GM23338 (cell line): ENCODE measurements around the gene TBC1D10B. TPM values are rescaled to one million over a fixed set of nuclear protein-coding genes. Genes with fewer than 3 reads are reported as not detected.

Source experiments
- ATAC-seq: fragments of 200-7000 bp; cut with Tn5 transposase; 3 replicates; pipeline ENCODE4 v1.9.1; 2020
- DNase-seq: peaks from one replicate; pipeline ENCODE4 v3.0.0-alpha.2; 2015; ENCODE audit warnings: low spot score
- H2AFZ ChIP-seq: fragments of 200-600 bp; sonication (generic); 2 replicates; pipeline ENCODE4 v1.8.0; 2016; ENCODE audit warnings: antibody characterized with exemption, mild to moderate bottlenecking, moderate library complexity
- H3F3A ChIP-seq: fragments of 200-600 bp; sonication (generic); replicated peaks from 2 replicates; pipeline ENCODE4 v1.8.0; 2017; ENCODE audit warnings: antibody characterized with exemption, mixed run types, low read depth
- H3K27ac ChIP-seq: fragments of 200-600 bp; sonication (generic); 2 replicates; pipeline ENCODE4 v1.6.1; 2016; ENCODE audit warnings: low read depth
- H3K27me3 ChIP-seq: fragments of 200-600 bp; sonication (generic); 2 replicates; pipeline ENCODE4 v1.8.0; 2016; ENCODE audit warnings: mild to moderate bottlenecking, mixed run types, moderate library complexity; ENCODE audit not compliant: insufficient read depth
- H3K36me3 ChIP-seq: fragments of 200-600 bp; sonication (generic); 2 replicates; pipeline ENCODE4 v1.8.0; 2016; ENCODE audit warnings: mild to moderate bottlenecking; ENCODE audit not compliant: insufficient read depth
- H3K4me1 ChIP-seq: fragments of 200-600 bp; sonication (generic); 2 replicates; pipeline ENCODE4 v1.8.0; 2016; ENCODE audit warnings: mild to moderate bottlenecking, moderate library complexity; ENCODE audit not compliant: insufficient read depth
- H3K4me2 ChIP-seq: fragments of 200-600 bp; sonication (generic); 2 replicates; pipeline ENCODE4 v1.7.1; 2017; ENCODE audit warnings: mixed run types
- H3K4me3 ChIP-seq: fragments of 200-600 bp; sonication (generic); 2 replicates; pipeline ENCODE4 v1.6.1; 2016; ENCODE audit warnings: mixed run types
- H3K79me2 ChIP-seq: fragments of 200-600 bp; sonication (generic); replicated peaks from 2 replicates; pipeline ENCODE4 v1.8.0; 2017; ENCODE audit warnings: mild to moderate bottlenecking; ENCODE audit not compliant: insufficient read depth
- H3K9me2 ChIP-seq: fragments of 200-600 bp; sonication (generic); 2 replicates; pipeline ENCODE4 v1.8.0; 2017; ENCODE audit not compliant: insufficient read depth
- H4K20me1 ChIP-seq: fragments of 200-600 bp; sonication (generic); replicated peaks from 2 replicates; pipeline ENCODE4 v1.8.0; 2017; ENCODE audit warnings: mild to moderate bottlenecking; ENCODE audit not compliant: insufficient read depth
- H3K27ac Mint-ChIP-seq: 2 replicates; pipeline ENCODE4 v1.8.0; 2020; ENCODE audit warnings: inconsistent platforms, mild to moderate bottlenecking, moderate library complexity, mixed read lengths
- H3K27me3 Mint-ChIP-seq: 3 replicates; pipeline ENCODE4 v1.8.0; 2022; ENCODE audit warnings: low read depth, mild to moderate bottlenecking, moderate library complexity, mixed read lengths, inconsistent platforms; ENCODE audit not compliant: insufficient read depth, poor library complexity
- H3K36me3 Mint-ChIP-seq: 3 replicates; pipeline ENCODE4 v1.8.0; 2021; ENCODE audit warnings: low read depth, mild to moderate bottlenecking, inconsistent platforms, moderate library complexity, mixed read lengths
- H3K4me1 Mint-ChIP-seq: 3 replicates; pipeline ENCODE4 v1.8.0; 2020; ENCODE audit warnings: mild to moderate bottlenecking, inconsistent platforms, mixed read lengths
- H3K4me3 Mint-ChIP-seq: 3 replicates; pipeline ENCODE4 v1.8.0; 2021; ENCODE audit warnings: moderate library complexity, mild to moderate bottlenecking, inconsistent platforms, mixed read lengths
- H3K9me3 Mint-ChIP-seq: 3 replicates; pipeline ENCODE4 v1.8.0; 2020; ENCODE audit warnings: moderate library complexity, mild to moderate bottlenecking, inconsistent platforms, mixed read lengths
- CREB1 ChIP-seq: fragments of 250-450 bp; sonication (Bioruptor Pico); IDR thresholded peaks from 2 replicates; pipeline ENCODE4 v1.5.0; 2020; ENCODE audit warnings: low read depth, mild to moderate bottlenecking, moderate library complexity
- EZH2phosphoT487 ChIP-seq: fragments of 200-600 bp; sonication (generic); IDR thresholded peaks from one replicate; pipeline ENCODE4 v1.8.1; 2018; ENCODE audit warnings: antibody characterized with exemption; ENCODE audit not compliant: unreplicated experiment
- JUNB ChIP-seq: IDR thresholded peaks from one replicate; pipeline ENCODE4 v1.6.1; 2016; ENCODE audit warnings: antibody characterized with exemption; ENCODE audit not compliant: unreplicated experiment
- NANOG ChIP-seq: IDR thresholded peaks from 2 replicates; pipeline ENCODE4 v1.6.1; 2016; ENCODE audit warnings: antibody characterized with exemption, borderline replicate concordance
- POLR2AphosphoS5 ChIP-seq: IDR thresholded peaks from 2 replicates; pipeline ENCODE4 v1.6.1; 2016; ENCODE audit warnings: antibody characterized with exemption, low read depth
- STAT1 ChIP-seq: IDR thresholded peaks from one replicate; pipeline ENCODE4 v1.6.1; 2016; ENCODE audit warnings: antibody characterized with exemption; ENCODE audit not compliant: unreplicated experiment
- ZNF114 ChIP-seq: fragments of 250-450 bp; sonication (Bioruptor Pico); IDR thresholded peaks from 2 replicates; pipeline ENCODE4 v1.5.0; 2020; ENCODE audit warnings: mild to moderate bottlenecking, moderate library complexity
- ZNF331 ChIP-seq: fragments of 250-450 bp; sonication (Bioruptor Pico); IDR thresholded peaks from 2 replicates; pipeline ENCODE4 v1.5.0; 2020; ENCODE audit warnings: low read depth, mild to moderate bottlenecking, moderate library complexity
- polyA plus RNA-seq: library from polyadenylated mRNA; unstranded; fragments of >200 nt; fragmentation: Nextera tagmentation; extraction: Ambion mirVana; gene quantifications from 2 replicates; pipeline ENCODE4 v1.2.1, GENCODE V29; 2016
- total RNA-seq: library from RNA; depleted of rRNA; stranded (reverse); fragments of >200 nt; shearing (Covaris generic); gene quantifications from 2 replicates; pipeline ENCODE4 v1.2.3, GENCODE V29; 2014
- TF ChIP-seq, protein P1 (sequence below): IDR thresholded peaks from 2 replicates; pipeline ENCODE4 v1.6.1; 2016; ENCODE audit warnings: antibody characterized with exemption
- TF ChIP-seq, protein P2 (sequence below): IDR thresholded peaks from one replicate; pipeline ENCODE4 v1.6.1; 2018; ENCODE audit warnings: antibody characterized with exemption; ENCODE audit not compliant: unreplicated experiment

TBC1D10B gene
- total and polyA plus RNA-seq, 2 experiments from 2014 or later, result 13.3 to 30.8 TPM

DNA sequence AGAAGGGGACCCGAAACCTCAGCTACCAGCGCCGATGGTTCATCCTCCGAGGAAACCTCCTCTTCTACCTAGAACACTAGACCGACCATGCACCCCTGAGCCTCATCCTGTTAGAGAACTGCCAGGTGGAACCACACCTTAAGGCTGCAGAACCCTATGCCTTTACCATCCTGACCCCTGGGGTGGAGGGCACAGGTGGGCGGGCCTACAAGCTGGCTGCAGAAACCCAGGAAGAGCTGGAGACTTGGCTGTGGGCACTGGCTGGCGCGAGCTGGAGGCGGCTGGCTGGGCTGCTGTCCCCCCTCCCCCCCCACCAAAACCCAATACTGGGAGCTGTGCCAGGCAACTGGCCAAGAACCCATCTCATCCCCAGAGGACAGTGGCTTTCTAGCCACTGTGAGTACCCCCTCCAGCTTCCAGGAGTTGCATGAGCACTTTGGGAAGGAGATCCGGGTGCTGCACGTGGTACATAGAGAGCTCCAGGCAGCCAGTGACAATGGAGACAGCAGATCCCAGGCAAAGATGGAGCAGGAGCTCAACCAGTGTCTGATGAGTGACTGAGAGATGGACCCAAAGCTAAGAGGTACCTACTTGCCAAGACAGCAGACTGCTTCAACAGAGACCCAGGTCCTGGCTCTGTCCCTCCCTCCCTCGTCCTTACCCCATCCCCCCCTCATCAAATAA lies 13.8 kb downstream of the TBC1D10B start:
- no peaks in the 10 kb centered on the region for H4K20me1 ChIP-seq
- no peak for ATAC-seq
- Mint-ChIP-seq H3K4me3 (peak overlapping the region; percentile 96), H3K4me1 (peaks cover 31% of the 10 kb centered on the region), H3K27me3 (peaks cover 23% of the 10 kb centered on the region), H3K9me3 (peaks cover 4% of the 10 kb centered on the region; the same call in 2 of the 3 replicates), H3K36me3 (peaks cover 50% of the 10 kb centered on the region), H3K27ac (peak overlapping the region; percentile 99; the same call in 1 of the 2 replicates)
- H2AFZ ChIP-seq, result no peak overlapping the region
- H3K4me2 ChIP-seq, result peak overlapping the region; percentile 81
- H3K36me3 ChIP-seq, result peaks cover 3% of the 10 kb centered on the region; the same call in 1 of the 2 replicates
- H3K27ac ChIP-seq, result peak overlapping the region; percentile 97; the same call in 1 of the 2 replicates
- DNase-seq, result no peak
- TF ChIP-seq JUNB (no peak), ZNF331 (CRISPR knock-in tag) (no peak), ZNF114 (CRISPR knock-in tag) (no peak), EZH2phosphoT487 (no peak), STAT1 (no peak)
- TF ChIP-seq, protein P1, sequence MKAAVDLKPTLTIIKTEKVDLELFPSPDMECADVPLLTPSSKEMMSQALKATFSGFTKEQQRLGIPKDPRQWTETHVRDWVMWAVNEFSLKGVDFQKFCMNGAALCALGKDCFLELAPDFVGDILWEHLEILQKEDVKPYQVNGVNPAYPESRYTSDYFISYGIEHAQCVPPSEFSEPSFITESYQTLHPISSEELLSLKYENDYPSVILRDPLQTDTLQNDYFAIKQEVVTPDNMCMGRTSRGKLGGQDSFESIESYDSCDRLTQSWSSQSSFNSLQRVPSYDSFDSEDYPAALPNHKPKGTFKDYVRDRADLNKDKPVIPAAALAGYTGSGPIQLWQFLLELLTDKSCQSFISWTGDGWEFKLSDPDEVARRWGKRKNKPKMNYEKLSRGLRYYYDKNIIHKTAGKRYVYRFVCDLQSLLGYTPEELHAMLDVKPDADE, result no peak
- TF ChIP-seq, protein P2, sequence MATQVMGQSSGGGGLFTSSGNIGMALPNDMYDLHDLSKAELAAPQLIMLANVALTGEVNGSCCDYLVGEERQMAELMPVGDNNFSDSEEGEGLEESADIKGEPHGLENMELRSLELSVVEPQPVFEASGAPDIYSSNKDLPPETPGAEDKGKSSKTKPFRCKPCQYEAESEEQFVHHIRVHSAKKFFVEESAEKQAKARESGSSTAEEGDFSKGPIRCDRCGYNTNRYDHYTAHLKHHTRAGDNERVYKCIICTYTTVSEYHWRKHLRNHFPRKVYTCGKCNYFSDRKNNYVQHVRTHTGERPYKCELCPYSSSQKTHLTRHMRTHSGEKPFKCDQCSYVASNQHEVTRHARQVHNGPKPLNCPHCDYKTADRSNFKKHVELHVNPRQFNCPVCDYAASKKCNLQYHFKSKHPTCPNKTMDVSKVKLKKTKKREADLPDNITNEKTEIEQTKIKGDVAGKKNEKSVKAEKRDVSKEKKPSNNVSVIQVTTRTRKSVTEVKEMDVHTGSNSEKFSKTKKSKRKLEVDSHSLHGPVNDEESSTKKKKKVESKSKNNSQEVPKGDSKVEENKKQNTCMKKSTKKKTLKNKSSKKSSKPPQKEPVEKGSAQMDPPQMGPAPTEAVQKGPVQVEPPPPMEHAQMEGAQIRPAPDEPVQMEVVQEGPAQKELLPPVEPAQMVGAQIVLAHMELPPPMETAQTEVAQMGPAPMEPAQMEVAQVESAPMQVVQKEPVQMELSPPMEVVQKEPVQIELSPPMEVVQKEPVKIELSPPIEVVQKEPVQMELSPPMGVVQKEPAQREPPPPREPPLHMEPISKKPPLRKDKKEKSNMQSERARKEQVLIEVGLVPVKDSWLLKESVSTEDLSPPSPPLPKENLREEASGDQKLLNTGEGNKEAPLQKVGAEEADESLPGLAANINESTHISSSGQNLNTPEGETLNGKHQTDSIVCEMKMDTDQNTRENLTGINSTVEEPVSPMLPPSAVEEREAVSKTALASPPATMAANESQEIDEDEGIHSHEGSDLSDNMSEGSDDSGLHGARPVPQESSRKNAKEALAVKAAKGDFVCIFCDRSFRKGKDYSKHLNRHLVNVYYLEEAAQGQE, result no peak
- peak overlapping the region; percentile 100 for H3K4me3 ChIP-seq
- H3K4me1 ChIP-seq, result peaks cover 3% of the 10 kb centered on the region
- H3K27me3 ChIP-seq, result no peaks in the 10 kb centered on the region
- H3K79me2 ChIP-seq, result peaks cover 16% of the 10 kb centered on the region
- 0 out of 2 replicates have a peak, but pooled peaks cover 4% of the 10 kb centered on the region for H3F3A ChIP-seq
- no peaks in the 10 kb centered on the region for H3K9me2 ChIP-seq

DNA sequence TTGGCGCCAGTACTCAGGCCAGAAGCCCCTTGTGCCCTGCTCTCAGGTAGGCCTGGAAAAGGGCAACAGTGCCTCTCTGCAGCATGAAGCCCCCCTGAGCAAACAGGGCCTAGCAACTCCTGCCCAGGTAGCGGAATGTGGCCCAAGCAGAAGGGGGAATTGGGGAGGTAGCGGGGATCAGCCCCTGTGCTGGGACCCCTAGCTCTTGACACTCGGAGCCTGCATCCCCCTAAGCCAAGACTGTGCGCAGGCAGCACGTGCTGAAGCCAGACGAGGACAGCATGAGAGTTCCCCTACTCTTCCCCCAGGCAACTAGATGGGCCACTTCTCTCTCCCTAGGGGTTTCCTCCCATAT lies 14.4 kb downstream of the TBC1D10B start:
- peak overlapping the region; percentile 96 for H3K4me3 Mint-ChIP-seq
- H3K27me3 Mint-ChIP-seq, result peaks cover 23% of the 10 kb centered on the region
- DNase-seq (no peak), ATAC-seq (peak; percentile 1; the same call in 1 of the 3 replicates)
- peaks cover 16% of the 10 kb centered on the region for H3K79me2 ChIP-seq
- no peaks in the 10 kb centered on the region for H3K27me3 ChIP-seq
- no peak overlapping the region for H2AFZ ChIP-seq
- peak overlapping the region; percentile 97 for H3K27ac ChIP-seq
- peak overlapping the region; percentile 99 for H3K27ac Mint-ChIP-seq
- peaks cover 7% of the 10 kb centered on the region; the same call in 1 of the 2 replicates for H3K36me3 ChIP-seq
- H3K9me3 Mint-ChIP-seq, result peaks cover 4% of the 10 kb centered on the region; the same call in 2 of the 3 replicates
- peak overlapping the region; percentile 81 for H3K4me2 ChIP-seq
- peak overlapping the region; percentile 100 for H3K4me3 ChIP-seq
- no peaks in the 10 kb centered on the region for H3K9me2 ChIP-seq
- peaks cover 54% of the 10 kb centered on the region for H3K36me3 Mint-ChIP-seq
- peaks cover 3% of the 10 kb centered on the region for H3K4me1 ChIP-seq
- H4K20me1 ChIP-seq, result no peaks in the 10 kb centered on the region
- H3F3A ChIP-seq, result 0 out of 2 replicates have a peak, but pooled peaks cover 8% of the 10 kb centered on the region
- H3K4me1 Mint-ChIP-seq, result peaks cover 31% of the 10 kb centered on the region
- TF ChIP-seq, protein P1, result no peak
- TF ChIP-seq, protein P2, result no peak
- no peak for TF ChIP-seq CREB1
- no peak for TF ChIP-seq NANOG
- TF ChIP-seq POLR2AphosphoS5, result no peak; the same call in 1 of the 2 replicates
